SK-N-SH (cell line): ENCODE measurements around the gene C10orf90.

ENCODE experiments used
- ELF1 ChIP-seq: IDR thresholded peaks from 2 replicates; pipeline ENCODE4 v1.4.0; 2012
- JUND ChIP-seq: IDR thresholded peaks from 2 replicates; pipeline ENCODE4 v1.4.0; 2012
- MEF2A ChIP-seq: IDR thresholded peaks from 2 replicates; pipeline ENCODE4 v1.4.0; 2012; ENCODE audit warnings: low read depth, borderline replicate concordance
- POLR2AphosphoS5 ChIP-seq: IDR thresholded peaks from 2 replicates; pipeline ENCODE4 v1.6.1; 2012; ENCODE audit warnings: low read depth, low read length
- SIN3A ChIP-seq: IDR thresholded peaks from 2 replicates; pipeline ENCODE4 v1.6.1; 2012; ENCODE audit warnings: low read depth, mild to moderate bottlenecking, low read length, moderate library complexity, borderline replicate concordance
- TEAD4 ChIP-seq: IDR thresholded peaks from 2 replicates; pipeline ENCODE4 v1.4.0; 2012; ENCODE audit warnings: mild to moderate bottlenecking, borderline replicate concordance; ENCODE audit not compliant: insufficient read depth
- YY1 ChIP-seq: IDR thresholded peaks from 2 replicates; pipeline ENCODE4 v1.4.0; 2012; ENCODE audit warnings: low read depth, mild to moderate bottlenecking
- TF ChIP-seq, protein P1 (sequence below): fragments of 200-600 bp; sonication (generic); IDR thresholded peaks from 2 replicates; pipeline ENCODE4 v1.6.1; 2017; ENCODE audit warnings: antibody characterized with exemption, mild to moderate bottlenecking, moderate library complexity
- TF ChIP-seq, protein P2 (sequence below): IDR thresholded peaks from 2 replicates; pipeline ENCODE4 v1.6.1; 2012; ENCODE audit warnings: mild to moderate bottlenecking, low read depth, low read length, moderate library complexity
- TF ChIP-seq, protein P3 (sequence below): IDR thresholded peaks from 2 replicates; pipeline ENCODE4 v1.4.0; 2012; ENCODE audit warnings: low read depth

DNA sequence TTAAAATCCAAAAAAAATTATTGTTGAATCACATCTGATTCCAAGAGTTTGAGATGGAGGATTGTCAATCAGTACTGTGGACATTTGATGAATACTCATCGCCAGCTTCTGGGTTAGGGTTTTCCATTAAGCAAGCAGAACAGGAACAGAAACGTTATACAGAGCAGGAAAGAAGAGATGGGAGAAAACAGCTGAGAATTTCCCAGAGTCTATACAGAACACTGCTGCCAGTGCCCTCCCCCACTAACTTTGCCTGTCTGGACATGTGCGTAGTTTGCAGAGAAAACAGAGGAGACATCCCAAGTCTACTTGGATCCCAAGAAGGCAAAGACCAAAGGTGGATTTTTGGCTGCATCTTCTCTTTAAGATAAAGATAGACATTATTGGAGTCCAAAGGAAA lies 19.0 kb downstream of the C10orf90 start:
- TF ChIP-seq, protein P1, sequence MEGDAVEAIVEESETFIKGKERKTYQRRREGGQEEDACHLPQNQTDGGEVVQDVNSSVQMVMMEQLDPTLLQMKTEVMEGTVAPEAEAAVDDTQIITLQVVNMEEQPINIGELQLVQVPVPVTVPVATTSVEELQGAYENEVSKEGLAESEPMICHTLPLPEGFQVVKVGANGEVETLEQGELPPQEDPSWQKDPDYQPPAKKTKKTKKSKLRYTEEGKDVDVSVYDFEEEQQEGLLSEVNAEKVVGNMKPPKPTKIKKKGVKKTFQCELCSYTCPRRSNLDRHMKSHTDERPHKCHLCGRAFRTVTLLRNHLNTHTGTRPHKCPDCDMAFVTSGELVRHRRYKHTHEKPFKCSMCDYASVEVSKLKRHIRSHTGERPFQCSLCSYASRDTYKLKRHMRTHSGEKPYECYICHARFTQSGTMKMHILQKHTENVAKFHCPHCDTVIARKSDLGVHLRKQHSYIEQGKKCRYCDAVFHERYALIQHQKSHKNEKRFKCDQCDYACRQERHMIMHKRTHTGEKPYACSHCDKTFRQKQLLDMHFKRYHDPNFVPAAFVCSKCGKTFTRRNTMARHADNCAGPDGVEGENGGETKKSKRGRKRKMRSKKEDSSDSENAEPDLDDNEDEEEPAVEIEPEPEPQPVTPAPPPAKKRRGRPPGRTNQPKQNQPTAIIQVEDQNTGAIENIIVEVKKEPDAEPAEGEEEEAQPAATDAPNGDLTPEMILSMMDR = no peak
- TF ChIP-seq TEAD4 (no peak), YY1 (no peak), POLR2AphosphoS5 (no peak), ELF1 (no peak), SIN3A (no peak), MEF2A (no peak), JUND (no peak)
- TF ChIP-seq, protein P2, sequence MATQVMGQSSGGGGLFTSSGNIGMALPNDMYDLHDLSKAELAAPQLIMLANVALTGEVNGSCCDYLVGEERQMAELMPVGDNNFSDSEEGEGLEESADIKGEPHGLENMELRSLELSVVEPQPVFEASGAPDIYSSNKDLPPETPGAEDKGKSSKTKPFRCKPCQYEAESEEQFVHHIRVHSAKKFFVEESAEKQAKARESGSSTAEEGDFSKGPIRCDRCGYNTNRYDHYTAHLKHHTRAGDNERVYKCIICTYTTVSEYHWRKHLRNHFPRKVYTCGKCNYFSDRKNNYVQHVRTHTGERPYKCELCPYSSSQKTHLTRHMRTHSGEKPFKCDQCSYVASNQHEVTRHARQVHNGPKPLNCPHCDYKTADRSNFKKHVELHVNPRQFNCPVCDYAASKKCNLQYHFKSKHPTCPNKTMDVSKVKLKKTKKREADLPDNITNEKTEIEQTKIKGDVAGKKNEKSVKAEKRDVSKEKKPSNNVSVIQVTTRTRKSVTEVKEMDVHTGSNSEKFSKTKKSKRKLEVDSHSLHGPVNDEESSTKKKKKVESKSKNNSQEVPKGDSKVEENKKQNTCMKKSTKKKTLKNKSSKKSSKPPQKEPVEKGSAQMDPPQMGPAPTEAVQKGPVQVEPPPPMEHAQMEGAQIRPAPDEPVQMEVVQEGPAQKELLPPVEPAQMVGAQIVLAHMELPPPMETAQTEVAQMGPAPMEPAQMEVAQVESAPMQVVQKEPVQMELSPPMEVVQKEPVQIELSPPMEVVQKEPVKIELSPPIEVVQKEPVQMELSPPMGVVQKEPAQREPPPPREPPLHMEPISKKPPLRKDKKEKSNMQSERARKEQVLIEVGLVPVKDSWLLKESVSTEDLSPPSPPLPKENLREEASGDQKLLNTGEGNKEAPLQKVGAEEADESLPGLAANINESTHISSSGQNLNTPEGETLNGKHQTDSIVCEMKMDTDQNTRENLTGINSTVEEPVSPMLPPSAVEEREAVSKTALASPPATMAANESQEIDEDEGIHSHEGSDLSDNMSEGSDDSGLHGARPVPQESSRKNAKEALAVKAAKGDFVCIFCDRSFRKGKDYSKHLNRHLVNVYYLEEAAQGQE = no peak
- TF ChIP-seq, protein P3, sequence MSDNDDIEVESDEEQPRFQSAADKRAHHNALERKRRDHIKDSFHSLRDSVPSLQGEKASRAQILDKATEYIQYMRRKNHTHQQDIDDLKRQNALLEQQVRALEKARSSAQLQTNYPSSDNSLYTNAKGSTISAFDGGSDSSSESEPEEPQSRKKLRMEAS = no peak
